ENCODE data around the gene PLEKHA1.

The PLEKHA1 gene

DNA sequence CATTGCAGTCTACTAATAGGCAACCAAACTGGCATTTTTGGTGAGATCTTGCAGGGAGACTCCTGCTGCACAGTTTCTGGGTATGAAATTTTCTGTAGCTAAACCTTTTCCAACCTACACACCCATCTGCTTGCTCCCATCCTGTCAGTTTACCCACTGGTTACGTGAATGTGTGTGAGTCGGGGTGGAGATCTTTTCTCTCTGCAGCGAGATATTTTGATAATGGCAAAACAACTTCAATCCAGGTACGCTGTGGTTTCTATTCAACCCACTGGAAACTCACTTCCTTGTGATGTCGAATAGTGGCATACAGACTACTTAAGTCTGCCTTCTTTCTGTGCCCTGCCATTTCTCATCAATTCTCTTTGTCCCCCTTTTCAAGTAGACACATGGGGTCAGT, 4.5 kb downstream of the PLEKHA1 start:
- DNase-seq (ENCODE audit: low spot score), result no peak

DNA sequence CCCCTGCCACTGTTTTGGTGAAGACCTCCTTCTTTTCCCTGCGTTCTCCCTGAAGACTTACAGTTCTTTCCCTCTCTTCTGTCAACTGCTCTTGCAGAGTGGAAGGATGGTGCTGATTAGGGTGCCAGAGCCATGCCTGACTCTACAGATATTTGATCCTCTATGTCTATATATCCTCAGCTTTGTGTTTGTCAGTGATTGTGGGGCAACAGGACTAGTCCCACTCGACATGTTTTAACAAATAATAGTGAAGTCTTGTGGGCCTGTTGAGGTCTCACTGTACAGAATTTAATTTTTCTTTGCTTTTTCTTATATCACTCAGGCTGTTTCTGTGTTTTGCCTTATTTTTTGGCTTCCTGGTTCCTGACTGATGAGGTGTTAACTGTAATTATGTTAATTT, 5.0 kb downstream of the PLEKHA1 start:
- DNase-seq (ENCODE audit: low spot score), result no peak

DNA sequence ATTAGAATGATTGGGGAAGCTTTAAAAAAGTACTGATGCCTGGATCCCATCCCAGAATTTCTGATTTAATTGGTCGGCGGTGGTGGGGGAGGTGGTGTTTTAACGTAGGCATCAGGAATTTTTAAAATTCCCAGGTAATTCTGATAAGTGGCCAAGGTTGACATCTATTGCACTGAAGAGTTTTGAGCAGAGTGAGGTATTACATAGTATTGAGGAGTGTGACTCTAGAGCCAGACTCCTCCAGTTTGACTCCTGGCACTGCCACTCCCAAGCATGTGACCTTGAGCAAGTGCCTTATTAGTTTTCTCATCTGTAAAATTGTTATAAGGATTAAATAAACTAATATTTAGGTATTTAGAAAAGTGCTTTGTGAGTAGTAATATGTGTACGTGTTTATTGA, 6.2 kb downstream of the PLEKHA1 start:
- no peak for DNase-seq (ENCODE audit: low spot score)

DNA sequence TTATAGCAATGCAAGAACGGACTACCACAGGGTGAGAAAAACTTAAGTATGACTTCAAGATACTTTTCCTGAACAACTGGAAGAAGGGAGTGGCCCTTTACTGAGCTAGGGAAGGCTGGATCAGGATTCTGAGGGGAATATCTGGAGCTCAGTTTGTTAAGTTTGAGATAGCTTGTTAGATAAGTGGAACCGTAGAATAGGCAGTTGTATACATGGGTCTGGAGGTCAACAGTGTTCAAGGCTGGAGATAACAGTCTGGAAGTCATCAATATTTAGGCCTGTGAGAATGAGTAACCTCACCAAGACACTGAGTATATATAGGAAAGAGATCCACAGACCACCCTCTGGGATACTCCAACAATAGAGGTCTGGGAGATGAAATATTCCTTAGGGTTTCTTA, 7.2 kb downstream of the PLEKHA1 start:
- no peak for DNase-seq (ENCODE audit: low spot score)

DNA sequence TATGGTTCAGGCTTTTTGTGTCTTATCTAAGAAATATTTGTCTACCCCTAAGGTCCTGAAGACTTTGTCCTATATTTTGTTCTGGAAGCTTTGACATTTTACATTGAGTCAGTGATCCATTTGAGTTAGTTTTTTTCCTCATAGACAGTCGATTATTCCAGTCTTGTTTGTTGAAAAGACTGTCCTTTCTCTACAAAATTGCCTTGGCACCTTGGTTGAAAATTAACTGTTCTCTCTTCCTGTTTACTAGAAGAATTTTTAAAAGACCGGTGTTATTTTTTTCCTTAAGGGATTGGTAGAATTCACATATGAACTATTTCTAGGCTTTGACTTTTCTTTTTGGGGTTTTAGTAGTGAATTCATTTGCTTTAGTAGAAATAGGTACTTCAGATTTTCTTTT, 12.0 kb downstream of the PLEKHA1 start:
- DNase-seq (ENCODE audit: low spot score), result no peak

DNA sequence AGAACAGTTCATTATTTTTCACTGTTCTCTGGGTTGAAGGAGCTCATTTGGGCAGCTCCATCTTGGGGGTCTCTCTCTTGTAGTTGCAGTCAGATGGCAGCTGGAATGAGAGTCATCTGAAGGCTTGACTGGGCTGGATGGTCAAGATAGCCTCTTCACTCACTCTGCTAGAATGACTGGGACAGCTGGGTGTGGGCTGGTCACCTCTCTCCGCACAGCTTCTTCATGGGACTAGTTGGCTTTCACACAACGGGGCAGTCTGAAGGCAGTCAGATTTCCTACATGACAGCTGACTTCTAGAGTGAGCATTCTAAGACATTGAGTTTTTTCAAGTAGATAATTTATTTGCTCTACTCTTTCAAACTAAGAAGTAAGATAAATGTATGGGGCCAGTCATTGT, 13.1 kb downstream of the PLEKHA1 start:
- DNase-seq (ENCODE audit: low spot score), result no peak

DNA sequence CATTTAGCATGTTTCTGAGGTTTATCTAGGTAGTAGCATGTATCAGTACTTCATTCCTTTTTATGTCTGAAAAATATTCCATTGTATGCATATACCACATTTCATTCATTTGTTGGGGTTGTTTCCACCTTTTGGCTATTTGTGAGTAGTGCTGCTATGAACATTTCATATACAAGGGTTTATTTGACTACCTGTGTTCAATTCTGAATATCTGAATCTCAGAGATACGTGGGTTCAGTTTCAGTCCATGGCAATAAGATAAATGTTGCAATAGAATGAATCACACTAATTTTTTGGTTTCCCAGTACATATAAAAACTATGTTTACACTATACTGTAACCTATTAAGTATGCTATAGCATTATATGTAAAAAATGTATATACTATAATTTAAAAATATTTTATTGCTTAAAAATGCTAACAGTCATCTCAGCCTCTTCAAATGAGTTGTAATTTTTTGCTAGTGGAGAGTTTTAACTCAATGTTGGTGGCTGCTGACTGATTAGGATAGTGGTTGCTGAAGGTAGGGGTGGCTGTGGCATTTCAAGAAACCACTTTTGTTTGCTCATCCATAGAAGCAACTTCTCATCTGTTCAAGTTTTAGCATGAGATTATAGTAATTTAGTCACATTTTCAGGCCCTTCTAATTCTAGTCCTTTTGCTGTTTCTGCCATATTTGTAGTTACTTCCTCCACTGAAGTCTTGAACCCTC, 13.9 kb downstream of the PLEKHA1 start:
- DNase-seq (ENCODE audit: low spot score), result no peak

DNA sequence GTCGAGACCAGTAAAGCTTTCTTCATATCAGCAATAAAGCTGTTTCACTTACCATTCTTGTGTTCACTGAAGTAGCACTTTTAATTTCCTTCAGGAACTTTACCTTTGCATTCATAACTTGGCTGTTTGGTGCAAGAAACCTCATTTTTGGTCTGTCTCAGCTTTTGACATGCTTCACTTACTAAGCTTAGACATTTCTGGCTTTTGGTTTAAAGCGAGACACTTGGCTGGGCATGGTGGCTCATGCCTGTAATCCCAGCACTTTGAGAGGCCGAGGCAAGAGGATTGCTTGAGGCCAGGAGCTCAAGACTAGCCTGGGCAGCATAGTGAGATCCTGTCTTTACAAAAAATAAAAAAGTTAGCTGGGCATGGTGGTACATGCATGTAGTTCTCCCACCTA, 15.8 kb downstream of the PLEKHA1 start:
- no peak for DNase-seq (ENCODE audit: low spot score)

DNA sequence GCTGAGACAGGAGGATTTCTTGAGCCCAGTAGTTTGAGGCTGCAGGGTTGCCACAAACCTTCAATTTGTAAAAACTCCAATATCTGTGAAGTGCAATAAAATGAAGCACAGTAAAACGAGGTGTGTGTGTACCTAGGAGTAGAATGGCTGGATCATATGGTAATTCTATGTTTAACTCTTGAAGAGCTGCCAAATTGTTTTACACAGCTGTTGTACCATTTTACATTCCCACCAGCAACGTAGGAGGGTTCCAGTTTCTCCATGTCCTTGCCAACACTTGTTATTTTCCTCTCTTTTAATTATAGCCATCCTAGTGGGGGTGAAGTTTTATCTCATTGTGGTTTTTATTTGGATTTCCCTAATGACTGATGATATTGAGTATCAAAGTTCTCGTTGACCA, 16.2 kb downstream of the PLEKHA1 start:
- no peak for DNase-seq (ENCODE audit: low spot score)

DNA sequence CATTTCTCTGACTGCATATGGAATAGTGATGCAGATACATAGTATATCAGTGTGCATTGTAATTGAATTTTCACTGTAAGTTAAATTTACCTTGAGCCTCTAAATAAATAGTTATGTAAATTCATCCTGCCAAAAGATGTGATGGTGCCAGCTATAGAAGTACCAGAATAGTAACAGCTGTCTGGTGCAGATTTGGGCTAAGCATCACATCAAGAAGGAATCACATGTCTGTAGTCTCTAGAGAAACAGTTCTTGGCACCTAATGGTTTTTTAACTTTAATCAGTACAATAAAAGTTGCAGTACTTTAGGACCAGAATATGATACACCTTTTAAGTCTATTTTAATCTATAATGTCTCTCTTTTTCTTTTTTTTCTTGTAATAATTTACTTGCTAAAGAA, 17.4 kb downstream of the PLEKHA1 start:
- DNase-seq (ENCODE audit: low spot score), result no peak

DNA sequence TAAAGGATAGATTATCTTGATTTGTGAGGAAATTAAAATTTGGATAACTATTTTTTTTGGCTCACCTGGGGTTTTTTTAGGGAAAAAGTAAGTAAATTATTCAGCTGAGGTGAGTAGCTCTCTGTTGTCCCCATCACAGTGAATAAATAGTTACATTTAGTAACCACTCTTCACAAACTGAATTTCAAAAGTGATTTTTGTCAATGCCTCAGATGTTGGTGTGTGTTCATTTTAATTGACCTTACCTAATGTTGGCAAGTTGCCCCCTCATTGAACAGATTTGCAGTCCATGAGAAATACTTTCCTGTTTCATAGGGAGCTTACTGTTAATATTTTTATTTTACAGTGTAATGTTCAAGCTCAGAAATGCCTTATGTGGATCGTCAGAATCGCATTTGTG, 18.3 kb downstream of the PLEKHA1 start:
- DNase-seq (ENCODE audit: low spot score), result no peak

DNA sequence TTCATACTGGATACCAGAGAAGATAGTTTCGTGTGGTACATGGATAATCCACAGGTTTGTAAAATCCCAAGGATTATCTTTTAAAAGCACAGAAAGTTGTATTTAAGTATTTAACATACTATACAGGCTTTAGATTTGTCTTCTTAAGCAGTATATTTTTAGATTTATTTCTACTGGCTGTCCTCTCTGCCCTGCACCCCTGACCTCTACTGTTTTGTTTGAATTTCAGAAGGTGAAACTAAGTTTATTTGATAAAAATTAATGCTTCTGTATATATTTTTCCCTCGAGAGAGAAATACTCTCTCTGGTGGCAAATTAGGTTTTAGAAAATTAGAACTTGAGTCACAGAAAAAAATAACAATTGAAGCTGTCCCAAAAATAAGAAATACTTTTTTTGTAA, 18.8 kb downstream of the PLEKHA1 start:
- DNase-seq (ENCODE audit: low spot score), result no peak

DNA sequence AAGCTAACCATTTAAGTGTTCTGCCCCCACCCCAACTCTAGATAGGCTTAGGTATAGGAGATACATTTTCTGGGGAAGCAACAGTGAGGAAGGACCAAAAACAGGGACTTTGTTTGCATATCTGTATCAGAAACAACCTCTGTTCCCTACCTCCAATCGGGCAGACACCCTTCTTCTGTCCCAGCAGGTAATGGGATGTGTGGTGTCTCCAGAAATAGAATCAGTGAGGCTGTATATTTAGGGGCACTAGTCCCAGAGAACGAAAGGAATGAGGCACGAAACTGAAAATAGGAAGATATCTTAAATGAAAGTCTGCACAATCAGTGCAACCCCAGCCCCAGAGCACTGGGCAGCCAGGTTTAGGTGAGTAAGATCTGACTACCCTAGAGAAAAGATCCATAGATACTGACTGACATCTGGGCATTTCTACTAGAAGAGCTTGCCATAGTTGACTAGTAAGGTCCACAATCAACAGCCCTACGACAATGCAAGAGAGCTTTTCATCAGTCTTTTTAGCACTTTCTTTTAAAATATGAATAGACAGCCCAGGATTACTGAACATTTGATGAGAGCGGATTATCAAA, 28.1 kb downstream of the PLEKHA1 start:
- no peak for DNase-seq (ENCODE audit: low spot score)

DNA sequence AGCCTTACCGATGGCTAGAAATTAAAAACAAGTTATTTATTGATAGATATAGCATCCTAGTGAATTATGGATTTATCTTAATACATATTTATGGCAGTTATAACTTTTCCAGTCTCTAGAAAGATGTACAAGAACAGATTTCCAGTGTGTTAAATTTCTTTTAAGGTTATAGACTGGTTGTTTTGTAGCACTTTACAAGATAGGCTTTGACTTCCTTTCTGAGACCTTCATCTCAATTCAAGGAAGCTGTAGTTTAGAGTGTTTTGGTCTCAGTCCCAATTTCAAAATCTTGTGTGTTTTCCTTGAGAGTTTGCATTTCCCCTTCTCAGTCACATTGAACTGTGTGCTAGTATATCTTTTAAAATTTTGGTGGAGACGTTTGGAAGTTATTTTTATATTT, 30.1 kb downstream of the PLEKHA1 start:
- DNase-seq (ENCODE audit: low spot score), result no peak

DNA sequence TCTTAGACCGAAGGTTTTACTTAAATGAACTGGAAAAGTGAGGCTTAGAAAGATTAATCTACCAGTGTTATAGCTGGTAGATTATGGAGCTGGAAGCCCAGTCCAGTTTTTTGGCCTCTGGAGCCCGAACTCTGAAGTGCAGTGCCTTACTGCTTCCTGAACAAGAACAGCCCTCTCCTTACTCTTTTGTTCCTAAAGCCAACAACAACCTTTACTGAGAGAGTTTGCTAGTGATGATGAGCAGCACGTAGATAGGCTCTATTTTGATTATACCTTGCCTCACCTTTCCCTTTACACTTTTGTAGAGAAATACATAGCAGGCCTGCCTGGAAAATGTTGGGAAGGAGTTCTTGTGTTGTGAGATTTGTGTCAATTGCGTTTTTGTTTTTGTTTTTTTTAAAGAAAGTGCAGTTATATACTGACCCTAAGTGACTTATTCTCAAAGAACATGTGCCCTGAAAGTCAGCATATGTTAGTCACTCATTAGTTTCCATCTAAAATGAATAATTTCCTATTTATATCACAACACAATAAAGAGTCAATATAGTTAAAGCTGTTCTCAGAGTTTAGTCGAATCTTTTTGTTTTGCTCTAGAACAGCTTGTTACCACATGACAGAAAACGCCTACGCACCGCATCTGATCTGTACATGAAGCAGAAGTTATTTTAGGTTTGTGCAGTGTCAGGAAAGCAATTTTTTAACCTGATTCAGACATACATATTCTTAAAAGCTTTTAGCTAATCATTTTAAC, 33.0 kb downstream of the PLEKHA1 start:
- DNase-seq (ENCODE audit: low spot score), result no peak

DNA sequence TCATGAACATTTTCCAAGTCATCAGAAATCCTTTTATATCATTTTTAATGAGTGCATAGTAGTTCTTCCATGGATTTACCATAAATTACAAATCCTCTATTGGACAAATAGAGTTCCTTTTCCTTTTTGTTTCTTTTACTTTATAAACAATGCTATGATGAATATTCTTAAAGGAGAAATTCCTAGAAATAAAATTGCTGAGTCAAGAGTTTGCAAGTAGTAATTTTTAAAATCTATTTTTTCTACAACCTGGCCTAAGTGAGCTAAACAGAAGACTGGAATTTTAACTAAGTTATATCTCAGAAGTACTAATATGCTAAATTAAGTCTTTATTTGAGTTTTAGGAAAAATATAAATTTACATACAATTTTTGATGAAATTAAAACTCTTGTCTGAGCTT, 38.8 kb downstream of the PLEKHA1 start:
- no peak for DNase-seq (ENCODE audit: low spot score)

DNA sequence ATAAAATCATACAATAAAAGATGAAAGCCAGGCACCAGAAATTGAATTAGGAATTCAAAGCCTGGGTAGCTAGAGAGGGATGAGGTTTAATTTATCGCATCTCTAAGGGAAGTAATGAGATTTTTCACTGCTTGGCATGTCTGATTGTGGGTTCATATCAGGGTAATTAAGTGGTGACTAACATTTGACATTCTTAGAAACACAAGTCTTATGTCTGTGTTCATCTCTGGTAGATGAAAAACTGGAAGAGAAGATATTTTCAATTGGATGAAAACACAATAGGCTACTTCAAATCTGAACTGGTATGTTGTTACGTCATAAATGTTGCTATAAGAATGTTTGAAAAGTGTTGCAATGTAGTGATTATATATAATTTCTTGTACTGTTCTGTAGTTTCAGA, 43.2 kb downstream of the PLEKHA1 start:
- DNase-seq (ENCODE audit: low spot score), result peak; percentile 6

DNA sequence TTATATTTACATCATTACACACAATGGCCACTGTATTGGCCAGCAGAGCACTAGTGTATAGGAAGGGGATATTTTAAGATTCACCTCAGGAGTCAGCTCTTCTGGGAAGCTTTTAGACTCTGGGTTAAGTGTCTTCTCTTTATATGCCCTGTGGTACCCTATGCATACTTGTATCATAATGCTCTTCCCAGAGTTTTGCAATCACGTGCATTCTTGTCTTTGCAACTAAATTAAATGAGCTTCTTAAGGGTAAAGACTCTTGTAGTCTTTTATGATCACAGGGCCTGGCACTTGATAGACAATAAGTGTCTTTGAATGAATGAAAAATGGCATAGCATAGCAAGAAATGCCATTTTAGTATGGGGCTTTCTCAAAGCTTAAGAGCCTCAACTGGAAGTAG, 44.5 kb downstream of the PLEKHA1 start:
- no peak for DNase-seq (ENCODE audit: low spot score)

DNA sequence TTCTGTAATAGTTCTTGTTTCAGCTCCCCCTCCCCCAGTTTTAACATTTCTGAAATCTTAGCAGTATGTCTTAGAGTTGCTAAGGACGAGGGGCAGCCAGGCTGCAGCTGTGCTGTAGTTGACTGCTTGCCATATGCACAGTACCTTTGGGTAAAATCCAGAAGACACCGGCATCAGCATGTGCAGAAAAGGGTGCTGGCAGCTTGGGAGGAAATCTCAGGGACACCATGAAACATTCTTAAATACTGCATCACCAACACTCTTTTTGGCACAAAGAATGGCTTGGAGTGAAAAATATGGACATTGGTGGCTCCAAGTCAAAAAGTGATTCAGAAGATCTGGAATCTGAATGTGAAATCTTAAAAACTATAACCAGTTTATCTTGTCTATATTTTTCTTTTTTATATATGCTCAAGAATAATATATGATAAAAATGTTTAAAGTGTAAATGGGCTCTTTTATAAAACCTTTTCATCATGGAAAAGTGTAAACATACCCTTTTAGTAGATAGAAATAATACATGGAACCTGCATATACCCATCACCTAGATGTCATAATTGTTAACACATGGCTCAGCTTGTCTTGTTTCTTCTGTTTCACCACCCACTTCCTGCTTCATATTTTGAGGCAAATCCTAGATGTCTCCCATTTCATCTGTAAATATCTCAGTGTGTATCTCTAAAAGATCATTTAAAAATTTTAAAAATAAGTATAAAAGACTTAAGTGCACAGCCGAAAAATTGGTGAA, 45.5 kb downstream of the PLEKHA1 start:
- no peak for DNase-seq (ENCODE audit: low spot score)

DNA sequence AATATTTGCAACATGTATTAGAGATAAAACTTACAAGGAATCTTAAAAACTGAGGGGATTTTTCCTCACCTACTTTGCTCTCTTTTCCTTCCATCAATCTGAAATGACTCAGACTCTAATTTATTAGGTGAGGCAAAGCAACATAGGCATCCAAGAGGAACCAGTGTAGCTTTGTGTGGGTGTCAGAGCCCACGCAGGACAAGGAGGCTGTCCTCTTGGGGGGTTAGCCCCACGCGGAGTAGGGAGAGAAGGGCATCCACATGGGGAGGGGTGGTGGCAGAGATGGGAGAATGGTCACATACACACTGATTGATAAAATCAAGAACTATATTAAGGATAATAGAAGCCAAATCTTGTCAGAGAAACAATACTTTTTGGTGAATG, 46.1 kb downstream of the PLEKHA1 start:
- no peak for DNase-seq (ENCODE audit: low spot score)

DNA sequence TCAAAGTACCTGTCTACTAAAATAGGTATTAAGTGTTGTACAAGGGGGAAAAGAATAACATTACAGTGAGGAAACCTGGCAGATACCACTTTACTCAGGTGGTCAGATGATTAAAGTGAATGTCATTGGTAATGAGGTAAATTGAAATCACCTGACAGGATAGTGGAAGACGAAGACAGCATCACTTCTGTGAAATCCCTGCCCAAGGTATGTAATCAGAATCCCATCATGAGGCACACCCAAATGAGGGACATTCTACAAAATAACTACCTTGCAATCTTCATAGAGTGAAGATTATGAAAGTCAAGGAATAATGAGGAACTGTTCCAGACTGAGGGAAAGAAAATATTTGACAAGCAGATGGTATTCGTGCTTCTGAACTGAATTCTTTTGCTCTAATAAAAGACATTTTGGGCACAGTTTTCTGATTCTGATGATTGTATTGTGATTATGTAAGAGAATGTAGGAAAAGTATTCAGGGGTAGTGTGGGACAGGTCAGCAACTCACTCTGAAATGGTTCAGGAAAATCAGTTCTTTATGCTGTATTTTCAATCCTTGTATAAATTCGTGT, 46.6 kb downstream of the PLEKHA1 start:
- no peak for DNase-seq (ENCODE audit: low spot score)

DNA sequence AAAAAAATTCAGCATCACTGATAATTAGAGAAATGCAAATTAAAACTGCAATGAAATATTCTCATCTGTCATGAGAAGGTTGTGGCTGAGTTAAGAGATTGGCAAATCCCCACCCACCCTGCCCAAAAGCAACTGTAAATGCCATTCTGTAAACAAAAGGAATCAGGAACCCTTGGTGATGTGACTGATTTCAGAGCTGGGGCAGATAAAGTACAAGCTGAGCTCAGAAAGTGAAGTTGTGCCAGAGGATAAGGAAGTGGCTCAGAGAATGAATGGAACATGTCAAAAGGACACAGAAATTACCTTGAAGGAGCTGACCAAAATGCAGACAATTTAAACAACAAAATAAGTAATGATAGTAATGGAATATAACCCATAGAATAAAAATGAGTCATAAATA, 47.2 kb downstream of the PLEKHA1 start:
- no peak for DNase-seq (ENCODE audit: low spot score)
